WTC11 (cell line): Measurements from ENCODE around the gene ANO10. TPM values are rescaled to one million over a fixed set of nuclear protein-coding genes. Genes with fewer than 3 reads are reported as not detected.

Source experiments
- ATAC-seq: fragments of 200-7000 bp; cut with Tn5 transposase; 2 replicates; pipeline ENCODE4 v1.10.0; 2021; ENCODE audit warnings: mild to moderate bottlenecking, moderate library complexity
- CTCF ChIA-PET: fragments of 300-600 bp; sonication (Branson Sonifier 250); formaldehyde crosslinking; loops from one replicate; lab custom pipeline; 2021; ENCODE audit warnings: antibody characterized with exemption; lab: Charles Lee
- POLR2A ChIA-PET: fragments of 350-600 bp; sonication (Branson Sonifier 250); formaldehyde crosslinking; loops from one replicate; lab custom pipeline; 2021; ENCODE audit warnings: antibody characterized with exemption; lab: Charles Lee
- DNase-seq: peaks from one replicate; pipeline ENCODE4 v3.0.0; 2021; ENCODE audit warnings: low spot score
- H3K27ac Mint-ChIP-seq: 2 replicates; pipeline ENCODE4 v1.8.0; 2021; ENCODE audit warnings: mixed read lengths
- H3K27me3 Mint-ChIP-seq: 2 replicates; pipeline ENCODE4 v1.8.0; 2021; ENCODE audit warnings: low read depth, mild to moderate bottlenecking, moderate library complexity, mixed read lengths
- H3K36me3 Mint-ChIP-seq: 2 replicates; pipeline ENCODE4 v1.8.0; 2021; ENCODE audit warnings: mixed read lengths
- H3K4me1 Mint-ChIP-seq: 2 replicates; pipeline ENCODE4 v1.8.0; 2022; ENCODE audit warnings: mixed read lengths
- H3K4me3 Mint-ChIP-seq: 2 replicates; pipeline ENCODE4 v1.8.0; 2021; ENCODE audit warnings: mild to moderate bottlenecking, moderate library complexity, mixed read lengths
- H3K9me3 Mint-ChIP-seq: 2 replicates; pipeline ENCODE4 v1.8.0; 2021; ENCODE audit warnings: mixed read lengths
- ESRRA ChIP-seq: sonication (generic); formaldehyde crosslinking; IDR thresholded peaks from 2 replicates; pipeline ENCODE4 v1.8.1; 2022; ENCODE audit warnings: mild to moderate bottlenecking, missing genetic modification reagents, borderline replicate concordance
- NFATC4 ChIP-seq: fragments of 250-450 bp; sonication (Bioruptor Pico); IDR thresholded peaks from 2 replicates; pipeline ENCODE4 v1.9.0; 2021; ENCODE audit warnings: mild to moderate bottlenecking
- RORB ChIP-seq: fragments of 250-450 bp; sonication (Bioruptor Pico); IDR thresholded peaks from 2 replicates; pipeline ENCODE4 v1.9.0; 2021; ENCODE audit warnings: mild to moderate bottlenecking
- SOX15 ChIP-seq: fragments of 250-450 bp; sonication (Bioruptor Pico); IDR thresholded peaks from 2 replicates; pipeline ENCODE4 v1.9.0; 2021; ENCODE audit warnings: mild to moderate bottlenecking
- TEAD1 ChIP-seq: sonication (generic); formaldehyde crosslinking; IDR thresholded peaks from 2 replicates; pipeline ENCODE4 v1.8.0; 2022; ENCODE audit warnings: mild to moderate bottlenecking, missing genetic modification reagents
- total RNA-seq: library from RNA; stranded (reverse); gene quantifications from 3 replicates; pipeline ENCODE4 v1.2.3, GENCODE V29; 2021
- TF ChIP-seq, protein P1 (sequence below): sonication (generic); formaldehyde crosslinking; IDR thresholded peaks from 2 replicates; pipeline ENCODE4 v1.8.1; 2023; ENCODE audit warnings: mild to moderate bottlenecking, missing genetic modification reagents, borderline replicate concordance
- TF ChIP-seq, protein P2 (sequence below): sonication (generic); formaldehyde crosslinking; IDR thresholded peaks from 2 replicates; pipeline ENCODE4 v1.8.1; 2022; ENCODE audit warnings: missing genetic modification reagents, borderline replicate concordance
- TF ChIP-seq, protein P3 (sequence below): fragments of 250-450 bp; sonication (Bioruptor Pico); IDR thresholded peaks from 2 replicates; pipeline ENCODE4 v1.9.0; 2021; ENCODE audit warnings: mild to moderate bottlenecking
- TF ChIP-seq, protein P4 (sequence below): sonication (generic); formaldehyde crosslinking; IDR thresholded peaks from 2 replicates; pipeline ENCODE4 v1.8.1; 2023; ENCODE audit warnings: mild to moderate bottlenecking, missing genetic modification reagents
- TF ChIP-seq, protein P5 (sequence below): fragments of 250-450 bp; sonication (Bioruptor Pico); IDR thresholded peaks from 2 replicates; pipeline ENCODE4 v1.9.0; 2021; ENCODE audit warnings: moderate library complexity, mild to moderate bottlenecking, inconsistent platforms, borderline replicate concordance
- TF ChIP-seq, protein P6 (sequence below): sonication (generic); formaldehyde crosslinking; conservative IDR thresholded peaks from 2 replicates; pipeline ENCODE4 v1.8.1; 2023; ENCODE audit warnings: mild to moderate bottlenecking, low read depth, missing genetic modification reagents, moderate library complexity

Gene ANO10
- total RNA-seq, 1 experiment from 2014 or later: 35.1 TPM

DNA sequence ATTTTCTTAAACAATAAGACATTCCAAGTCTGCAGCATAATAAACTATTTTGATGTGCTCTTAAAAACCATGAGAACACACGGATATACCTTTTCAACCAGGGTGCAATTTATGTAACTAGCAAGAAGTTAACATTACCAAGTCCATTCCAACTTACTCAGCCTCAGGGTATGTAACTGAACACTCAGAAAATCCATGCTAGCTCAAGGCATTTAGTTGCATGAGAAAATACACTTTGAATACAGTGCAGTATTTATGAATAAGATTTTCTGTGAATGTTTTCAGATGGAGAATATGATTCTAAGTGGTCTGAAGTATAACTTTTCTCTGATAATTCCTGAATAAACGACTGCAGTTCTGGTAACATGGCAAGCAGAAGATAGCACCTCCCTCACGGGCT lies 211.2 kb downstream of the ANO10 start:
- ATAC-seq (no peak), DNase-seq (no peak)
- H3K9me3 Mint-ChIP-seq: no peaks in the 10 kb centered on the region
- H3K4me3 Mint-ChIP-seq: no peak overlapping the region
- TF ChIP-seq NFATC4 (CRISPR knock-in tag): no peak
- no peak for TF ChIP-seq ESRRA
- TF ChIP-seq, protein P1, sequence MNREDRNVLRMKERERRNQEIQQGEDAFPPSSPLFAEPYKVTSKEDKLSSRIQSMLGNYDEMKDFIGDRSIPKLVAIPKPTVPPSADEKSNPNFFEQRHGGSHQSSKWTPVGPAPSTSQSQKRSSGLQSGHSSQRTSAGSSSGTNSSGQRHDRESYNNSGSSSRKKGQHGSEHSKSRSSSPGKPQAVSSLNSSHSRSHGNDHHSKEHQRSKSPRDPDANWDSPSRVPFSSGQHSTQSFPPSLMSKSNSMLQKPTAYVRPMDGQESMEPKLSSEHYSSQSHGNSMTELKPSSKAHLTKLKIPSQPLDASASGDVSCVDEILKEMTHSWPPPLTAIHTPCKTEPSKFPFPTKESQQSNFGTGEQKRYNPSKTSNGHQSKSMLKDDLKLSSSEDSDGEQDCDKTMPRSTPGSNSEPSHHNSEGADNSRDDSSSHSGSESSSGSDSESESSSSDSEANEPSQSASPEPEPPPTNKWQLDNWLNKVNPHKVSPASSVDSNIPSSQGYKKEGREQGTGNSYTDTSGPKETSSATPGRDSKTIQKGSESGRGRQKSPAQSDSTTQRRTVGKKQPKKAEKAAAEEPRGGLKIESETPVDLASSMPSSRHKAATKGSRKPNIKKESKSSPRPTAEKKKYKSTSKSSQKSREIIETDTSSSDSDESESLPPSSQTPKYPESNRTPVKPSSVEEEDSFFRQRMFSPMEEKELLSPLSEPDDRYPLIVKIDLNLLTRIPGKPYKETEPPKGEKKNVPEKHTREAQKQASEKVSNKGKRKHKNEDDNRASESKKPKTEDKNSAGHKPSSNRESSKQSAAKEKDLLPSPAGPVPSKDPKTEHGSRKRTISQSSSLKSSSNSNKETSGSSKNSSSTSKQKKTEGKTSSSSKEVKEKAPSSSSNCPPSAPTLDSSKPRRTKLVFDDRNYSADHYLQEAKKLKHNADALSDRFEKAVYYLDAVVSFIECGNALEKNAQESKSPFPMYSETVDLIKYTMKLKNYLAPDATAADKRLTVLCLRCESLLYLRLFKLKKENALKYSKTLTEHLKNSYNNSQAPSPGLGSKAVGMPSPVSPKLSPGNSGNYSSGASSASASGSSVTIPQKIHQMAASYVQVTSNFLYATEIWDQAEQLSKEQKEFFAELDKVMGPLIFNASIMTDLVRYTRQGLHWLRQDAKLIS (CRISPR knock-in tag): no peak
- TF ChIP-seq, protein P2, sequence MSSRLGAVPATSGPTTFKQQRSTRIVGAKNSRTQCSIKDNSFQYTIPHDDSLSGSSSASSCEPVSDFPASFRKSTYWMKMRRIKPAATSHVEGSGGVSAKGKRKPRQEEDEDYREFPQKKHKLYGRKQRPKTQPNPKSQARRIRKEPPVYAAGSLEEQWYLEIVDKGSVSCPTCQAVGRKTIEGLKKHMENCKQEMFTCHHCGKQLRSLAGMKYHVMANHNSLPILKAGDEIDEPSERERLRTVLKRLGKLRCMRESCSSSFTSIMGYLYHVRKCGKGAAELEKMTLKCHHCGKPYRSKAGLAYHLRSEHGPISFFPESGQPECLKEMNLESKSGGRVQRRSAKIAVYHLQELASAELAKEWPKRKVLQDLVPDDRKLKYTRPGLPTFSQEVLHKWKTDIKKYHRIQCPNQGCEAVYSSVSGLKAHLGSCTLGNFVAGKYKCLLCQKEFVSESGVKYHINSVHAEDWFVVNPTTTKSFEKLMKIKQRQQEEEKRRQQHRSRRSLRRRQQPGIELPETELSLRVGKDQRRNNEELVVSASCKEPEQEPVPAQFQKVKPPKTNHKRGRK (CRISPR knock-in tag): no peak
- TF ChIP-seq, protein P3, sequence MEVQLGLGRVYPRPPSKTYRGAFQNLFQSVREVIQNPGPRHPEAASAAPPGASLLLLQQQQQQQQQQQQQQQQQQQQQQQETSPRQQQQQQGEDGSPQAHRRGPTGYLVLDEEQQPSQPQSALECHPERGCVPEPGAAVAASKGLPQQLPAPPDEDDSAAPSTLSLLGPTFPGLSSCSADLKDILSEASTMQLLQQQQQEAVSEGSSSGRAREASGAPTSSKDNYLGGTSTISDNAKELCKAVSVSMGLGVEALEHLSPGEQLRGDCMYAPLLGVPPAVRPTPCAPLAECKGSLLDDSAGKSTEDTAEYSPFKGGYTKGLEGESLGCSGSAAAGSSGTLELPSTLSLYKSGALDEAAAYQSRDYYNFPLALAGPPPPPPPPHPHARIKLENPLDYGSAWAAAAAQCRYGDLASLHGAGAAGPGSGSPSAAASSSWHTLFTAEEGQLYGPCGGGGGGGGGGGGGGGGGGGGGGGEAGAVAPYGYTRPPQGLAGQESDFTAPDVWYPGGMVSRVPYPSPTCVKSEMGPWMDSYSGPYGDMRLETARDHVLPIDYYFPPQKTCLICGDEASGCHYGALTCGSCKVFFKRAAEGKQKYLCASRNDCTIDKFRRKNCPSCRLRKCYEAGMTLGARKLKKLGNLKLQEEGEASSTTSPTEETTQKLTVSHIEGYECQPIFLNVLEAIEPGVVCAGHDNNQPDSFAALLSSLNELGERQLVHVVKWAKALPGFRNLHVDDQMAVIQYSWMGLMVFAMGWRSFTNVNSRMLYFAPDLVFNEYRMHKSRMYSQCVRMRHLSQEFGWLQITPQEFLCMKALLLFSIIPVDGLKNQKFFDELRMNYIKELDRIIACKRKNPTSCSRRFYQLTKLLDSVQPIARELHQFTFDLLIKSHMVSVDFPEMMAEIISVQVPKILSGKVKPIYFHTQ (CRISPR knock-in tag): no peak
- TF ChIP-seq, protein P4, sequence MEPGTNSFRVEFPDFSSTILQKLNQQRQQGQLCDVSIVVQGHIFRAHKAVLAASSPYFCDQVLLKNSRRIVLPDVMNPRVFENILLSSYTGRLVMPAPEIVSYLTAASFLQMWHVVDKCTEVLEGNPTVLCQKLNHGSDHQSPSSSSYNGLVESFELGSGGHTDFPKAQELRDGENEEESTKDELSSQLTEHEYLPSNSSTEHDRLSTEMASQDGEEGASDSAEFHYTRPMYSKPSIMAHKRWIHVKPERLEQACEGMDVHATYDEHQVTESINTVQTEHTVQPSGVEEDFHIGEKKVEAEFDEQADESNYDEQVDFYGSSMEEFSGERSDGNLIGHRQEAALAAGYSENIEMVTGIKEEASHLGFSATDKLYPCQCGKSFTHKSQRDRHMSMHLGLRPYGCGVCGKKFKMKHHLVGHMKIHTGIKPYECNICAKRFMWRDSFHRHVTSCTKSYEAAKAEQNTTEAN: no peak
- TF ChIP-seq, protein P5, sequence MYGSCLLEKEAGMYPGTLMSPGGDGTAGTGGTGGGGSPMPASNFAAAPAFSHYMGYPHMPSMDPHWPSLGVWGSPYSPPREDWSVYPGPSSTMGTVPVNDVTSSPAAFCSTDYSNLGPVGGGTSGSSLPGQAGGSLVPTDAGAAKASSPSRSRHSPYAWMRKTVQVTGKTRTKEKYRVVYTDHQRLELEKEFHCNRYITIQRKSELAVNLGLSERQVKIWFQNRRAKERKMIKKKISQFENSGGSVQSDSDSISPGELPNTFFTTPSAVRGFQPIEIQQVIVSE (CRISPR knock-in tag): no peak
- no peak for TF ChIP-seq TEAD1 (CRISPR knock-in tag)
- no peak for TF ChIP-seq SOX15 (CRISPR knock-in tag)
- no peaks in the 10 kb centered on the region for H3K27me3 Mint-ChIP-seq
- CTCF ChIA-PET: no interaction called here
- H3K36me3 Mint-ChIP-seq: no peaks in the 10 kb centered on the region
- no peaks in the 10 kb centered on the region; the same call in 1 of the 2 replicates for H3K4me1 Mint-ChIP-seq
- POLR2A ChIA-PET: no interaction called here
- no peak overlapping the region for H3K27ac Mint-ChIP-seq

DNA sequence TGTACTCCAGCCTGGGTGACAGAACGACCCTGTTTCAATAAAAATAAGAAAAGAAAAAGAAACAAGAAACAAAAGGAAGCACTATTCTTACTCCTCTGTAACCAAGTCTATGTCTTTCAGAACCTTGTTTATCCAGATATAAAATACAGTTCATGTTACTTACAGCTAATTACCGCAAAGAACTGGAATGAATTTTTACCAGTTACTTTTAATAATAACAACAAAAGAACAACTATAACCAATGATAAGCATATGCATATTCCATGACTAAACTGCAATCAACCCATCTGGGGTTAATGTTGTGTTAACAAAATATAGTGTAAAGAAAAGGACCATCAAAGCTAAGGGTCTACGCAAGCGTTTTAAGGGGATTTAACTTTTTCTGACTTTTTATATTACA lies 212.3 kb downstream of the ANO10 start:
- CTCF ChIA-PET: no interaction called here
- POLR2A ChIA-PET: no interaction called here

More for the DNA sequence above, 212.3 kb downstream of the ANO10 start:
- no peak overlapping the region for H3K27ac Mint-ChIP-seq
- H3K4me1 Mint-ChIP-seq: no peaks in the 10 kb centered on the region; the same call in 1 of the 2 replicates
- TF ChIP-seq, protein P6, sequence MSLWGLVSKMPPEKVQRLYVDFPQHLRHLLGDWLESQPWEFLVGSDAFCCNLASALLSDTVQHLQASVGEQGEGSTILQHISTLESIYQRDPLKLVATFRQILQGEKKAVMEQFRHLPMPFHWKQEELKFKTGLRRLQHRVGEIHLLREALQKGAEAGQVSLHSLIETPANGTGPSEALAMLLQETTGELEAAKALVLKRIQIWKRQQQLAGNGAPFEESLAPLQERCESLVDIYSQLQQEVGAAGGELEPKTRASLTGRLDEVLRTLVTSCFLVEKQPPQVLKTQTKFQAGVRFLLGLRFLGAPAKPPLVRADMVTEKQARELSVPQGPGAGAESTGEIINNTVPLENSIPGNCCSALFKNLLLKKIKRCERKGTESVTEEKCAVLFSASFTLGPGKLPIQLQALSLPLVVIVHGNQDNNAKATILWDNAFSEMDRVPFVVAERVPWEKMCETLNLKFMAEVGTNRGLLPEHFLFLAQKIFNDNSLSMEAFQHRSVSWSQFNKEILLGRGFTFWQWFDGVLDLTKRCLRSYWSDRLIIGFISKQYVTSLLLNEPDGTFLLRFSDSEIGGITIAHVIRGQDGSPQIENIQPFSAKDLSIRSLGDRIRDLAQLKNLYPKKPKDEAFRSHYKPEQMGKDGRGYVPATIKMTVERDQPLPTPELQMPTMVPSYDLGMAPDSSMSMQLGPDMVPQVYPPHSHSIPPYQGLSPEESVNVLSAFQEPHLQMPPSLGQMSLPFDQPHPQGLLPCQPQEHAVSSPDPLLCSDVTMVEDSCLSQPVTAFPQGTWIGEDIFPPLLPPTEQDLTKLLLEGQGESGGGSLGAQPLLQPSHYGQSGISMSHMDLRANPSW: no peak
- no peak for TF ChIP-seq NFATC4 (CRISPR knock-in tag)
- no peak for TF ChIP-seq RORB (CRISPR knock-in tag)
- TF ChIP-seq, all 79 proteins: peak for 0
- H3K9me3 Mint-ChIP-seq: no peaks in the 10 kb centered on the region
- H3K36me3 Mint-ChIP-seq: no peaks in the 10 kb centered on the region
- H3K27me3 Mint-ChIP-seq: no peaks in the 10 kb centered on the region
- no peak overlapping the region for H3K4me3 Mint-ChIP-seq
- DNase-seq: no peak
- ATAC-seq: no peak
